Renal pelvis (tissue), 4 donors: ENCODE measurements around the gene OR10A5. TPM values are rescaled to one million over a fixed set of nuclear protein-coding genes. Genes with fewer than 3 reads are reported as not detected.
"Not testable (repeated sequence)": the region's sequence is repeated elsewhere in the genome, so short reads cannot be mapped to it uniquely, and the experiment has no call there.

ENCODE experiments used
- DNase-seq: peaks from one replicate; pipeline ENCODE4 v3.0.0-alpha.2; 2013
- polyA plus RNA-seq, 3 donors: library from polyadenylated mRNA; unstranded; fragments of 120-200 nt; gene quantifications; one replicate each; pipeline ENCODE4 v1.2.1, GENCODE V29; 2013; ENCODE audit not compliant: insufficient read length in 3 of 3

Gene OR10A5
- polyA plus RNA-seq, 3 donors = not detected

GRCh38 chr11:6875761-6876160 is 30.3 kb downstream of the OR10A5 start:
- DNase-seq = no peak

GRCh38 chr11:6876325-6876724 is 30.8 kb downstream of the OR10A5 start, which contains the start of gene OR10A4:
TSS of gene OR10A4 (plus strand) at chr11:6876625. CDS start at chr11:6876648, 23 bp downstream.
- no peak for DNase-seq

DNA sequence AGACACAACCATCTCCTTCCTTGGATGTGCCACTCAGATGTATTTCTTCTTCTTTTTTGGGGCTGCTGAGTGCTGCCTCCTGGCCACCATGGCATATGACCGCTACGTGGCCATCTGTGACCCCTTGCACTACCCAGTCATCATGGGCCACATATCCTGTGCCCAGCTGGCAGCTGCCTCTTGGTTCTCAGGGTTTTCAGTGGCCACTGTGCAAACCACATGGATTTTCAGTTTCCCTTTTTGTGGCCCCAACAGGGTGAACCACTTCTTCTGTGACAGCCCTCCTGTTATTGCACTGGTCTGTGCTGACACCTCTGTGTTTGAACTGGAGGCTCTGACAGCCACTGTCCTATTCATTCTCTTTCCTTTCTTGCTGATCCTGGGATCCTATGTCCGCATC is 31.4 kb downstream of the OR10A5 start:
- DNase-seq = no peak

DNA sequence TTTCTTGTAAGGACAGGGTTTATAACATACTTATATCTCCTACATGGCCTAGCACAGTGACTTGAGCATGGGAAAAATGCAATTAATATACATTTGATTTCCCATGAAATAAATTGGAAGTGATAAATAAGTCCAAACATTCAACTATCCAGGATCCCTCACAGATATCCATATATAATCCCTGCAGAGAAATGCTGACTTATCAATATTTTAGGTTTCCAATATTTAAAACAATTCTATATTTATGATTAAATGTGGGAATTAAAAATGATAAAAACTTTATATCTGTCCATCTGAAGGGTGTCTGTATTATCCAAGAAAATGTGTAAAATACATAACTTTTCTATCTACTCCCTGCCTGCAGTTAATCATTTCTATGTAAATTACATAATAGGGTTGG is 37.3 kb downstream of the OR10A5 start:
- DNase-seq = no peak

GRCh38 chr11:6887711-6888110 is 42.2 kb downstream of the OR10A5 start:
- DNase-seq = not testable (repeated sequence)

DNA sequence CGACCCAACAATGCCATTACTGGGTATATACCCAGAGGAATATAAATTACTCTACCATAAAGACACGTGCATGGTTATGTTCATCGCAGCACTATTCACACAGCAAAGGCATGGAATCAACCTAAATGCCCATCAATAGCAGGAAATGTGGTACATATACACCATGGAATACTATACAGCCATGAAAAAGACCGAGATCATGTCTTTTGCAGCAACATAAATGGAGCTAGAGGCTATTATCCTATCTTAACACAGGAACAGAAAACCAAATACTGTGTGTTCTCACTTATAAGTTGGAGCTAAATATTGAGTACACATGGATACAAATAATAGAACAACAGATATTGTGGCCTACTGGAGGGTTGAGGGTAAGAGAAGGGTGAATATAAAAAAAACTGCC is 43.3 kb downstream of the OR10A5 start:
- no peak for DNase-seq

DNA sequence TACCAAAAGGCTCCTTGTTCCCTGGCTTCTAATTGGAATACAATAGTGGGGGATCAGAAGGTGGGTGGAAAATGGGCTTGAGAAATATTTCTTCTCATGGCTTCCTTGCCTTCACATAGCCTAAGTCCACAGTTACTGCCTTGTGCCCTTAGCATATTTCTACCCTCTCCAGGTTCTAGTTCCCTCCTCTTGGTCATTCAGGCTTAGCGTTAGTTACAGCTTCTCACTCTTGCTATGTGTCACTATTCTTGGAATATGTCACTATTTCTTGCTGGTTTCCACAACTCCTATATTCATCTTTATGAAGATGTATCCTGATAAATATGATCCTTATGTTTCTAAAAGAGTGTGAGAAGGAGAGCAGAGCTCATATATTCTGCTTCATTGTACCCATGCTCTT is 44.4 kb downstream of the OR10A5 start:
- DNase-seq = no peak

DNA sequence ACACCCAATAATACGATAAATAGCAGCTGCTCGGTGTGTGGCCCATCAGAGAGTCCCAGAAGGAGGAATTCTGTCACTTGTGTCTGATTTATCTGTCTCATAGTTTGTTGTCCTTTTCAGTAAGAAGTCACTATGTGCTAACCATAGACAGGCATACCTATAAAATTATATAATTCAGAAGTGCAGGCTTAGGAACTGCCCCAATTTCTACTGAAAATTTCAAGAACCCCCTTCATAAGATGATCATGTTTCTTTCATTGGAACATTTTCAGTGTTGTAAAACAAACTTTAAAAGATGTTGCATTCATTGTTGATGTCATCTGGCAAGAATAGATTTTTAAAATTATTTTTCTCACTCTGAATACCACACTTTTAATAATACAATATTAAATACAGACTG is 46.9 kb downstream of the OR10A5 start, which contains the start of gene OR2D2:
OR2D2 (minus strand) TSS at position 101 of the 400 bp plus-strand sequence; CDS start at position 101, 0 bp downstream.
- no peak for DNase-seq

GRCh38 chr11:6894097-6894496 is 48.6 kb downstream of the OR10A5 start:
- DNase-seq = no peak

- DNase-seq = no peak
These were observed 49.5 kb downstream of the OR10A5 start for GRCh38 chr11:6895010-6895409.

Other genes with a start within 250 kb of the OR10A5 start
- gene RRP8, start 242.1 kb upstream of the OR10A5 start, polyA plus RNA-seq = 10 to 100 TPM; 17.5 to 29.9 (median 22.0) TPM
- 100 to 1,000 TPM; 159 to 167 (median 159) TPM for gene ILK, start 241.9 kb upstream of the OR10A5 start, polyA plus RNA-seq
- 10 to 100 TPM; 68.8 to 96.0 (median 81.3) TPM for gene TAF10, start 233.5 kb upstream of the OR10A5 start, polyA plus RNA-seq
- gene TPP1, start 226.3 kb upstream of the OR10A5 start, polyA plus RNA-seq = 100 to 1,000 TPM; 112 to 123 (median 120) TPM
- 10 to 100 TPM; 30.7 to 41.7 (median 40.5) TPM for gene DCHS1, start 189.9 kb upstream of the OR10A5 start, polyA plus RNA-seq
- 10 to 100 TPM; 68.0 to 88.5 (median 79.3) TPM for gene MRPL17, start 162.3 kb upstream of the OR10A5 start, polyA plus RNA-seq
- under 1 TPM in 2 of 3 donors, not detected in 1; 0.07 to 0.08 TPM for gene OR2AG2, start 73.7 kb upstream of the OR10A5 start, polyA plus RNA-seq
- gene OR2AG1, start 62.7 kb upstream of the OR10A5 start, polyA plus RNA-seq = under 1 TPM in 2 of 3 donors, not detected in 1; 0.01 to 0.09 TPM
- not detected for gene OR6A2, start 46.0 kb upstream of the OR10A5 start, polyA plus RNA-seq
- gene OR10A2, start 17.4 kb downstream of the OR10A5 start, polyA plus RNA-seq = under 1 TPM in 2 of 3 donors, not detected in 1; 0.05 to 0.09 TPM
- not detected for gene OR10A4, start 30.9 kb downstream of the OR10A5 start, polyA plus RNA-seq
- gene OR2D2, start 46.8 kb downstream of the OR10A5 start, polyA plus RNA-seq = not detected
- gene OR2D3, start 75.3 kb downstream of the OR10A5 start, polyA plus RNA-seq = not detected
- 1 to 10 TPM; 2.9 to 4.4 (median 3.0) TPM for gene ZNF215, start 80.7 kb downstream of the OR10A5 start, polyA plus RNA-seq
- 10 to 100 TPM; 11.5 to 12.6 (median 11.9) TPM for gene ZNF214, start 174.7 kb downstream of the OR10A5 start, polyA plus RNA-seq
- gene NLRP14, start 174.8 kb downstream of the OR10A5 start, polyA plus RNA-seq = under 1 TPM; 0.56 to 0.99 (median 0.77) TPM
- under 1 TPM; 0.07 to 0.24 (median 0.12) TPM for gene RBMXL2, start 243.3 kb downstream of the OR10A5 start, polyA plus RNA-seq